ENCODE measurements around the gene ZNF500.
A peak's percentile ranks its signal among the peaks of the same experiment; 100 is the strongest.

ZNF500 gene

GRCh38 chr16:4766875-4767628 is at the start of gene ZNF500:
Gene ZNF500, minus strand, starts transcription at chr16:4767162. Its CDS starts 1,184 bp downstream, at chr16:4765978.
- Mint-ChIP-seq H3K36me3 (peaks cover 19% of the 10 kb centered on the region), H3K4me3 (peak within 1 kb of the TSS; percentile 95), H3K27me3 (no peaks in the 10 kb centered on the region), H3K9me3 (no peaks in the 10 kb centered on the region), H3K4me1 (peaks cover 44% of the 10 kb centered on the region), H3K27ac (peak within 1 kb of the TSS; percentile 84)
- ATAC-seq, result peak; percentile 95

GRCh38 chr16:4814542-4815173 is 47.7 kb upstream of the ZNF500 start:
- H3K27ac Mint-ChIP-seq, result no peak overlapping the region
- H3K4me1 Mint-ChIP-seq, result no peaks in the 10 kb centered on the region
- H3K9me3 Mint-ChIP-seq, result no peaks in the 10 kb centered on the region
- no peaks in the 10 kb centered on the region for H3K27me3 Mint-ChIP-seq
- ATAC-seq, result no peak
- H3K4me3 Mint-ChIP-seq, result no peak overlapping the region
- H3K36me3 Mint-ChIP-seq, result peaks cover 70% of the 10 kb centered on the region

GRCh38 chr16:4814046-4814445 is 47.1 kb upstream of the ZNF500 start:
- peaks cover 68% of the 10 kb centered on the region for H3K36me3 Mint-ChIP-seq

GRCh38 chr16:4813251-4814003 is 46.5 kb upstream of the ZNF500 start:
- no peak overlapping the region for H3K27ac Mint-ChIP-seq
- H3K36me3 Mint-ChIP-seq, result peaks cover 62% of the 10 kb centered on the region
- H3K9me3 Mint-ChIP-seq, result no peaks in the 10 kb centered on the region
- ATAC-seq, result no peak
- H3K4me3 Mint-ChIP-seq, result no peak overlapping the region
- H3K4me1 Mint-ChIP-seq, result no peaks in the 10 kb centered on the region
- H3K27me3 Mint-ChIP-seq, result no peaks in the 10 kb centered on the region

More at GRCh38 chr16:4814046-4814445, 47.1 kb upstream of the ZNF500 start:
- H3K27ac Mint-ChIP-seq, result no peak overlapping the region
- no peaks in the 10 kb centered on the region for H3K4me1 Mint-ChIP-seq
- H3K4me3 Mint-ChIP-seq, result no peak overlapping the region
- H3K27me3 Mint-ChIP-seq, result no peaks in the 10 kb centered on the region
- ATAC-seq, result no peak
- H3K9me3 Mint-ChIP-seq, result no peaks in the 10 kb centered on the region

GRCh38 chr16:4811773-4812172 is 44.8 kb upstream of the ZNF500 start:
- Mint-ChIP-seq H3K4me3 (no peak overlapping the region), H3K4me1 (no peaks in the 10 kb centered on the region), H3K9me3 (no peaks in the 10 kb centered on the region), H3K27ac (no peak overlapping the region), H3K27me3 (no peaks in the 10 kb centered on the region), H3K36me3 (peaks cover 66% of the 10 kb centered on the region)
- peak; percentile 16 for ATAC-seq

DNA sequence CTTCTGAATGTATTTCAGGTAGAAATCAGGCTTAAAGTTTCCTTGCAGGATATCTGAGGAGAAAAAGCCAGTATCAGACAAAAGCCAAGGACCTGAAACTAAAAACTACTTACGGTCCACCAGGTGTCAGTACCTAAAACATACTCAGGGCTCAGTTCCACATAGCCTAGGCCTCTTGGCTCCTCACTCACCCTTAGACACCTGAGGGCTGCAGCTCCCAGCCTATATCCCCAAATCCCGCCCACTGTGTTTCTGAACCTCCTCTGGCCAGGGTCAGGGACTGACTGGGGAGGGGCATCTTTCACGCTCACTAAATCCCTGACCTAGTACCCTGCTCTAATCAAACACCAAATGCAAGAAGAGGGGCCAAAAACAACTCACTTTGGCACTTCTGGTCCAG is 44.3 kb upstream of the ZNF500 start:
- Mint-ChIP-seq H3K36me3 (peaks cover 62% of the 10 kb centered on the region), H3K9me3 (no peaks in the 10 kb centered on the region), H3K27ac (no peak overlapping the region), H3K4me3 (no peak overlapping the region), H3K27me3 (no peaks in the 10 kb centered on the region), H3K4me1 (no peaks in the 10 kb centered on the region)
- no peak for ATAC-seq

DNA sequence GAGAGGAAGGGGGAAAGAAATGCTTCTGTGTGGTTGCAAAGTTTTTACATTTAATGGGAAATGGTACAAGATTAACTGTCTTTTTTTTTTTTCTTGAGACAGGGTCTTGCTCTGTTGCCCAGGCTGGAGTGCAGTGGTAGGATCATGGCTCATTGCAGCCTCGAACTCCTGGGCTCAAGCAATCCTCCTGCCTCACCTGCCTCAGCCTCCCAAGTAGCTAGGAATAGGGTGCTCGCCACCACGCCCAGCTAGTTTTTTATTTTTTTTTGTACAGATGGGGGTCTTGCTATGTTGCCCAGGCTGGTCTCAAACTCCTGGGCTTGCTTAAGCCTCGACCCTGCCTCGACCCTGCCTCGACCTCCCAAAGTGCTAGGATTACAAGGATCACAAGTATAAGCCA is 39.3 kb upstream of the ZNF500 start:
- Mint-ChIP-seq H3K36me3 (peaks cover 41% of the 10 kb centered on the region), H3K4me1 (peaks cover 10% of the 10 kb centered on the region), H3K27ac (no peak overlapping the region), H3K4me3 (no peak overlapping the region), H3K27me3 (no peaks in the 10 kb centered on the region), H3K9me3 (no peaks in the 10 kb centered on the region)
- no peak for ATAC-seq

DNA sequence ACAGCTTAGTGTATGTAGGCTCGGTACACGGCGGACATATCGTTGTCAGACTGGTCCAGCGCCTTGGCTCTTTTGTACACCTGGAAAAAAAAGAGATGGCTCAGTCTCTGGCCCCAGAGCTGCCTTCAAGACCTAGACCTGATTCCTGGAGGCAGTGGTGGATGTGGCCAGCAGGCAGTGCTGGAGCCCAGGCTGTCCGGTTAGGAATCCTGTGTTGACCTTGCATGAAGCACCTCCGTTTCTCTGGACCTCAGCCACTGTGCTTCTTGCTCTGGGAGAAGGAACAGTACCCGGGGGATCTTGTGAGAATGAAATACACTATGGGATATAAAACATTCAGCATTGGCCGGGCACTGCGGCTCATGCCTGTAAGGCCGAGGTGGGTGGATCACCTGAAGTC is 38.3 kb upstream of the ZNF500 start:
- H3K4me3 Mint-ChIP-seq, result no peak overlapping the region

DNA sequence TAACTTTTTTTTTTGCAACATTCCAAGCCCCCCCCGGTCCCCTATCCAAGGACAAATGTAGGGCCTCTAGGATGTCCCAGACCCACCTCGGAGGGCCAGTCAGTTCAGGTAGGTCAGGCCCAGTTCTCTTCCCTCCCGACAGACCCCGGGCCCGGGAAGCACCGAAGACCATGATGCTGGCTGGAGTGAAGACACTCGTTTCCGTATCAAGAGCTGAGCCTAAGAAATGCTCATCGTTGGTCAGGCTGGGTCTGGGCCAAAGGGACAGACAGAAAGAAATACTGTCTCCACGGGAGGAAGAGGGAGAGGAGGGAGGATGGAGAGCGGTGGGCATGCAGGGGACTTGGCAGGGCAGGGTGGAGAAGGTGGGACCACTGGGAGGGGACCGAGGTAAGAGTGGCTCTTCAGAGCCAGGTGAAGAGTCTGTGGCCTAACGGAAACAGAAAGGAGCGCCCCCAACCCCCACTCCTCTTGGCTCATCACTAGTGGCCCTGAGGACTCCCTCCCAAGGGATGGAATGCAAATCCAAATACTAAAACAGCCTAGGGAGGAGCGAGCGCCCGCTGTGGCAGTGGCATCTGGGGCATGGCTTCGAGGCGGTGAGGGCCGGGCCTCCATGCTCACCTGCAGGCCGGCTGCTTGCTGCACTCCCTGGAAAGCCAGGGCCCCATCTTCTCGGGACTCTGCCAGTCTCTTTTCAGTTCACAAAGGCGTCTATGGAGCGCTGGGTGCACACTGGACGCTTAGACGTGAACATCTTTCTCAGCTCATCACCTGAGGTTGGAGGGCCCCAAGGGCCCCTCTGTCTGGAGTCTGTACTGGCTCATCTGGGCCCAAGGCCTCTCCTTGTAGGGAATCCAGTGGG is 37.2 kb upstream of the ZNF500 start:
- ATAC-seq, result no peak
- peaks cover 35% of the 10 kb centered on the region for H3K36me3 Mint-ChIP-seq
- no peaks in the 10 kb centered on the region for H3K9me3 Mint-ChIP-seq
- H3K4me3 Mint-ChIP-seq, result peak overlapping the region; percentile 43
- peaks cover 21% of the 10 kb centered on the region for H3K4me1 Mint-ChIP-seq
- H3K27me3 Mint-ChIP-seq, result no peaks in the 10 kb centered on the region
- peak overlapping the region; percentile 13 for H3K27ac Mint-ChIP-seq

More for the DNA sequence above, 38.3 kb upstream of the ZNF500 start:
- Mint-ChIP-seq H3K36me3 (peaks cover 35% of the 10 kb centered on the region), H3K9me3 (no peaks in the 10 kb centered on the region), H3K4me1 (peaks cover 19% of the 10 kb centered on the region), H3K27ac (no peak overlapping the region), H3K27me3 (no peaks in the 10 kb centered on the region)
- no peak for ATAC-seq

DNA sequence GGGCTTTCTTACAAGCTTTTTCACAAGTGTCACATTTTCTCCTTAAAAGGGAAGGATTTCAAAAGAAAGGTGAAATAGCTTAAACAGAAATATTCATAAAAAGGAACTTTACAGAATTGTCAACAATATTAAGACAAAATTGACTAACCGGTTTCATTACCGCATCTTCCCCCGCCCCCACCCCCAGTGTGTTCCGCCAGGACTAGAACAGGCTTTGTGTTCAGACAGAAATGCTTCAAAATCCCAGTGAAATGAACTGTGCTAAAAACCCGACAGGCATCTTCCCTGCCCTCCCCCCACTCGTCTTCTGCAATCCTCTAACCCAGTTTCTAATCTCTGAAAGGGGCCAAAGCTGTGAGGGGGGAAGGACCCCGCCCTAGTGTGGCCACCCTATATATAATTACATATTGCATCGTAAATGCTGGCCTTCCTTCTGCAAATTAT is 36.5 kb upstream of the ZNF500 start:
- Mint-ChIP-seq H3K4me1 (peaks cover 21% of the 10 kb centered on the region), H3K27me3 (no peaks in the 10 kb centered on the region), H3K36me3 (peaks cover 35% of the 10 kb centered on the region)

DNA sequence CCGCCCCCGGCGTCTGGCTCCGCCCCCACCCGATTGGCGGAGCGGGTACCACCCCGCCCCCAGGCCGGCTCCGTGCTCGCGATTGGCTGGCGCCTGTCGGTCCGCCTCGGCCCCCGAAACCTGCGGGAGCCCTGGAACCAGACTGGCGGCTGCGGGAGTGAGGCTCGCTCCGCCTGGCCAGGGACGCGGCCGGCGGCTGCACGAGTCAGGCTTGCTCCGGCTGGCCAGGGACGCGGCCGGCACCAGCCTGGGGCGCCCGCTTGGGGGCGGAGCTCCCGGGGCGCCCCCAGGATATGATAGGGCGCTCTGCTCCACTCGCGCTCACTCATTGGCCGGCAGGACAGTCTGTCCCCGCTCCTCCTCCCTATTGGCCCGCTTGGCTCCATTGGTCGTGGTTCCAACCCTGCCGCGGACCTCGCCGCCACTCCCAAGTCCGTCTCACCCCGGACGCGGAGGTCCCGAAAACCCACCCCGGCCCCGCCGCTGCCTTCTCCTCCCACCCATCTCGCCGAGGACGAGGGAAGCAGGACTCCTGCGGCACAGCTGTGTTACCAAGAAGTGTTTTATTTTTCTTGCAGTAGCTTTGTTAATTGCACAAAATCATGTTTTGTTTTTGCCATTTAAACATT is 35.8 kb upstream of the ZNF500 start:
- Mint-ChIP-seq H3K4me1 (peaks cover 21% of the 10 kb centered on the region), H3K27ac (peak overlapping the region; percentile 84)

More for the DNA sequence above, 36.5 kb upstream of the ZNF500 start:
- no peaks in the 10 kb centered on the region for H3K9me3 Mint-ChIP-seq
- ATAC-seq, result no peak
- peak overlapping the region; percentile 84 for H3K27ac Mint-ChIP-seq
- H3K4me3 Mint-ChIP-seq, result peak overlapping the region; percentile 88

DNA sequence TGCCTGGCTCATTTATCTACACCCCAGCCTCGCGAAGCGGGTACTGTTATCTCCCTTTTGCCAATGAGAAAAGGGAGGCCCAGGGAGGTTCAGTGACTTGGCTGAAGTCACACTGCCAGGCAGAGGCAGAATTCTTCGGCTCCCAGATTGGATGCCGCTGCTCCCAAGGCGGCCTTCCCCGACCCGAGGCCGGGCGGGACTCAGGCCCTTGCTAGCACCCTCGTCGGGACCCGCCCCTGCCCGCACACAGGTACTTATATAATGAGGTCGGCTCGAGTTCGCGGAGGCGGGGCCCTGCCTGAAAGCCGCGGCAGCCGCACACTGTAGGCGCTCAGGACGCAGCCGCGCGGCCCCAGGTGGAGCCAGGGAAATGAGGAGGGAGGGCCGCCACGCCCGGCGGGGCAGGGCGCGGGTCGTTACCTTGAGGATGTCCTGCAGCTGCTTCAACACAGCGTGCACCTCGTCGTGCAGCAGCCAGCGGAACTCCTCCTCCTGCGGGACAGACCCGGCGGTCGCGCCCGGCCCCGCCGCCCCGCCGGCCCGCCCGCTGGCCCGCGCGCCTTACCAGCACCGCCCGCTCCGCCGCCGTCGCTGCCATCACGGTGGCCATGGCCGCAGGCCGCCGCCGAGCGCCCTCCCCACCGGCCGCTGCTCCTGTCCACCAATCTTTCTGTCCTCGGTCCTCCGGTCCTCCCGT is 35.1 kb upstream of the ZNF500 start, which contains the start of gene ROGDI:
TSS of gene ROGDI (minus strand) at position 672 of the 697 bp plus-strand sequence. CDS start at position 610, 62 bp downstream.
- Mint-ChIP-seq H3K36me3 (peaks cover 26% of the 10 kb centered on the region), H3K4me3 (peak within 1 kb of the TSS; percentile 88), H3K27ac (peak within 1 kb of the TSS; percentile 84), H3K27me3 (no peaks in the 10 kb centered on the region), H3K9me3 (no peaks in the 10 kb centered on the region), H3K4me1 (peaks cover 21% of the 10 kb centered on the region)
- peak; percentile 82 for ATAC-seq

More for the DNA sequence above, 35.8 kb upstream of the ZNF500 start:
- peaks cover 29% of the 10 kb centered on the region for H3K36me3 Mint-ChIP-seq
- peak overlapping the region; percentile 88 for H3K4me3 Mint-ChIP-seq
- no peaks in the 10 kb centered on the region for H3K27me3 Mint-ChIP-seq
- H3K9me3 Mint-ChIP-seq, result no peaks in the 10 kb centered on the region
- ATAC-seq, result peak; percentile 96

- Mint-ChIP-seq H3K27me3 (no peaks in the 10 kb centered on the region), H3K4me1 (peaks cover 21% of the 10 kb centered on the region)
- no peak for ATAC-seq
Measured at GRCh38 chr16:4801051-4801961, 34.3 kb upstream of the ZNF500 start.

More at GRCh38 chr16:4801051-4801961, 34.3 kb upstream of the ZNF500 start:
- Mint-ChIP-seq H3K9me3 (no peaks in the 10 kb centered on the region), H3K36me3 (peaks cover 29% of the 10 kb centered on the region), H3K27ac (peak overlapping the region; percentile 84), H3K4me3 (peak overlapping the region; percentile 88)

Data from stimulated activated memory B cell treated with anti-CD40 and anti-IgM and Interleukin-4, amounts not matched to agents 10 μg/mL and 1 μg/mL and 100 μg/mL, for 72 hours (primary cell).